SK-N-SH treated with all-trans-retinoic acid at 6 μM for 48 hours (cell line): Measurements from ENCODE around the gene DHODH.

Experiments
- ATAC-seq: fragments of 200-7000 bp; cut with Tn5 transposase; 3 replicates; pipeline ENCODE4 v1.9.1; 2020; ENCODE audit warnings: mild to moderate bottlenecking, moderate library complexity
- ARNTL ChIP-seq: fragments of 450-650 bp; formaldehyde crosslinking; IDR thresholded peaks from 2 replicates; pipeline ENCODE4 v1.5.0; 2020; ENCODE audit warnings: low read depth, mild to moderate bottlenecking, moderate library complexity, borderline replicate concordance
- CREB5 ChIP-seq: fragments of 250-450 bp; sonication (Bioruptor Pico); IDR thresholded peaks from 2 replicates; pipeline ENCODE4 v1.5.1; 2020; ENCODE audit warnings: low read depth, mild to moderate bottlenecking, moderate library complexity
- CSDC2 ChIP-seq: fragments of 250-450 bp; sonication (Bioruptor Pico); IDR thresholded peaks from 2 replicates; pipeline ENCODE4 v1.5.0; 2020; ENCODE audit warnings: mild to moderate bottlenecking, moderate library complexity
- ESRRG ChIP-seq: fragments of 250-450 bp; sonication (Bioruptor Pico); IDR thresholded peaks from 2 replicates; pipeline ENCODE4 v1.6.1; 2021; ENCODE audit warnings: mild to moderate bottlenecking
- GLIS3 ChIP-seq: fragments of 250-450 bp; sonication (Bioruptor Pico); IDR thresholded peaks from 2 replicates; pipeline ENCODE4 v1.5.0; 2020; ENCODE audit warnings: mild to moderate bottlenecking, moderate library complexity
- ISL1 ChIP-seq: fragments of 250-450 bp; sonication (Bioruptor Pico); IDR thresholded peaks from 2 replicates; pipeline ENCODE4 v2.1.2; 2022; ENCODE audit warnings: mild to moderate bottlenecking, moderate library complexity
- OSR1 ChIP-seq: fragments of 250-450 bp; sonication (Bioruptor Pico); IDR thresholded peaks from 2 replicates; pipeline ENCODE4 v1.8.0; 2022; ENCODE audit warnings: moderate library complexity, mild to moderate bottlenecking, inconsistent platforms
- PPARA ChIP-seq: fragments of 250-450 bp; sonication (Bioruptor Pico); IDR thresholded peaks from 2 replicates; pipeline ENCODE4 v1.5.0; 2020; ENCODE audit warnings: mild to moderate bottlenecking, borderline replicate concordance
- RARB ChIP-seq: fragments of 250-450 bp; sonication (Bioruptor Pico); IDR thresholded peaks from 2 replicates; pipeline ENCODE4 v1.8.0; 2021; ENCODE audit warnings: mild to moderate bottlenecking, moderate library complexity
- SNAI2 ChIP-seq: fragments of 250-450 bp; sonication (Bioruptor Pico); IDR thresholded peaks from 2 replicates; pipeline ENCODE4 v1.5.0; 2020; ENCODE audit warnings: mild to moderate bottlenecking, moderate library complexity
- TCF4 ChIP-seq: fragments of 250-450 bp; sonication (Bioruptor Pico); IDR thresholded peaks from 2 replicates; pipeline ENCODE4 v1.8.0; 2021; ENCODE audit warnings: mild to moderate bottlenecking, moderate library complexity, borderline replicate concordance
- TOX ChIP-seq: fragments of 250-450 bp; sonication (Bioruptor Pico); IDR thresholded peaks from 2 replicates; pipeline ENCODE4 v1.8.0; 2021; ENCODE audit warnings: mild to moderate bottlenecking, moderate library complexity, borderline replicate concordance
- TSHZ2 ChIP-seq: fragments of 250-450 bp; sonication (Bioruptor Pico); IDR thresholded peaks from 2 replicates; pipeline ENCODE4 v1.5.0; 2020; ENCODE audit warnings: mild to moderate bottlenecking, moderate library complexity
- ZFP3 ChIP-seq: fragments of 250-450 bp; sonication (Bioruptor Pico); IDR thresholded peaks from 2 replicates; pipeline ENCODE4 v1.5.0; 2020; ENCODE audit warnings: mild to moderate bottlenecking, moderate library complexity
- ZFP30 ChIP-seq: fragments of 450-650 bp; formaldehyde crosslinking; IDR thresholded peaks from 2 replicates; pipeline ENCODE4 v1.5.0; 2022; ENCODE audit warnings: mild to moderate bottlenecking, moderate library complexity
- ZNF565 ChIP-seq: fragments of 450-650 bp; formaldehyde crosslinking; conservative IDR thresholded peaks from 2 replicates; pipeline ENCODE4 v1.5.0; 2020; ENCODE audit warnings: low read depth, mild to moderate bottlenecking, moderate library complexity
- ZNF70 ChIP-seq: fragments of 450-650 bp; formaldehyde crosslinking; IDR thresholded peaks from 2 replicates; pipeline ENCODE4 v1.5.0; 2020; ENCODE audit warnings: mild to moderate bottlenecking, moderate library complexity
- TF ChIP-seq, protein P1 (sequence below): fragments of 250-450 bp; sonication (Bioruptor Pico); IDR thresholded peaks from 2 replicates; pipeline ENCODE4 v1.8.0; 2021; ENCODE audit warnings: low read depth, mild to moderate bottlenecking, moderate library complexity, borderline replicate concordance
- TF ChIP-seq, protein P2 (sequence below): fragments of 250-450 bp; sonication (Bioruptor Pico); IDR thresholded peaks from 2 replicates; pipeline ENCODE4 v1.8.0; 2020; ENCODE audit warnings: mild to moderate bottlenecking, moderate library complexity, borderline replicate concordance

Gene DHODH

GRCh38 chr16:71972356-71972755 is 36.2 kb upstream of the DHODH start:
- ATAC-seq, result no peak
- TF ChIP-seq CSDC2 (no peak), ESRRG (CRISPR knock-in tag) (no peak), GLIS3 (no peak), SNAI2 (CRISPR knock-in tag) (no peak), ZNF70 (CRISPR knock-in tag) (no peak), TSHZ2 (no peak), TCF4 (CRISPR knock-in tag) (no peak), ZNF565 (CRISPR knock-in tag) (no peak)
- TF ChIP-seq, protein P1, sequence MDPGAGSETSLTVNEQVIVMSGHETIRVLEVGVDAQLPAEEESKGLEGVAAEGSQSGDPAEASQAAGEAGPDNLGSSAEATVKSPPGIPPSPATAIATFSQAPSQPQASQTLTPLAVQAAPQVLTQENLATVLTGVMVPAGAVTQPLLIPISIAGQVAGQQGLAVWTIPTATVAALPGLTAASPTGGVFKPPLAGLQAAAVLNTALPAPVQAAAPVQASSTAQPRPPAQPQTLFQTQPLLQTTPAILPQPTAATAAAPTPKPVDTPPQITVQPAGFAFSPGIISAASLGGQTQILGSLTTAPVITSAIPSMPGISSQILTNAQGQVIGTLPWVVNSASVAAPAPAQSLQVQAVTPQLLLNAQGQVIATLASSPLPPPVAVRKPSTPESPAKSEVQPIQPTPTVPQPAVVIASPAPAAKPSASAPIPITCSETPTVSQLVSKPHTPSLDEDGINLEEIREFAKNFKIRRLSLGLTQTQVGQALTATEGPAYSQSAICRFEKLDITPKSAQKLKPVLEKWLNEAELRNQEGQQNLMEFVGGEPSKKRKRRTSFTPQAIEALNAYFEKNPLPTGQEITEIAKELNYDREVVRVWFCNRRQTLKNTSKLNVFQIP (CRISPR knock-in tag), result no peak

- TF ChIP-seq SNAI2 (CRISPR knock-in tag), result no peak
- no peak for TF ChIP-seq OSR1 (CRISPR knock-in tag)
- TF ChIP-seq ZFP3 (CRISPR knock-in tag), result no peak
- no peak for TF ChIP-seq ZFP30
- no peak for TF ChIP-seq CREB5 (CRISPR knock-in tag)
- no peak for TF ChIP-seq TCF4 (CRISPR knock-in tag)
- no peak for TF ChIP-seq ISL1 (CRISPR knock-in tag)
- TF ChIP-seq ZNF565 (CRISPR knock-in tag), result no peak
- TF ChIP-seq, protein P2, sequence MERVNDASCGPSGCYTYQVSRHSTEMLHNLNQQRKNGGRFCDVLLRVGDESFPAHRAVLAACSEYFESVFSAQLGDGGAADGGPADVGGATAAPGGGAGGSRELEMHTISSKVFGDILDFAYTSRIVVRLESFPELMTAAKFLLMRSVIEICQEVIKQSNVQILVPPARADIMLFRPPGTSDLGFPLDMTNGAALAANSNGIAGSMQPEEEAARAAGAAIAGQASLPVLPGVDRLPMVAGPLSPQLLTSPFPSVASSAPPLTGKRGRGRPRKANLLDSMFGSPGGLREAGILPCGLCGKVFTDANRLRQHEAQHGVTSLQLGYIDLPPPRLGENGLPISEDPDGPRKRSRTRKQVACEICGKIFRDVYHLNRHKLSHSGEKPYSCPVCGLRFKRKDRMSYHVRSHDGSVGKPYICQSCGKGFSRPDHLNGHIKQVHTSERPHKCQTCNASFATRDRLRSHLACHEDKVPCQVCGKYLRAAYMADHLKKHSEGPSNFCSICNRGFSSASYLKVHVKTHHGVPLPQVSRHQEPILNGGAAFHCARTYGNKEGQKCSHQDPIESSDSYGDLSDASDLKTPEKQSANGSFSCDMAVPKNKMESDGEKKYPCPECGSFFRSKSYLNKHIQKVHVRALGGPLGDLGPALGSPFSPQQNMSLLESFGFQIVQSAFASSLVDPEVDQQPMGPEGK, result no peak
- TF ChIP-seq RARB, result no peak
- no peak for TF ChIP-seq TOX (CRISPR knock-in tag)
- no peak for TF ChIP-seq GLIS3
- no peak for TF ChIP-seq PPARA (CRISPR knock-in tag)
- no peak for TF ChIP-seq TSHZ2
- ATAC-seq, result no peak
Observed at GRCh38 chr16:71973001-71973400, 35.5 kb upstream of the DHODH start.

- TF ChIP-seq ARNTL (CRISPR knock-in tag), result no peak
- no peak for ATAC-seq
Observed at GRCh38 chr16:71974068-71974818, 34.3 kb upstream of the DHODH start.
